Testis (tissue), 2 donors: ENCODE measurements around the gene GALNT9.

Source experiments
- CTCF ChIP-seq, 3 experiments: fragments of 450-650 bp in 2 of 3; fragments of 200-600 bp in 1 of 3; sonication (generic) in 1 of 3; IDR thresholded peaks; one replicate each; pipeline ENCODE4 v1.5.1; 2016 to 2019; ENCODE audit warnings: antibody characterized with exemption in 3 of 3, mild to moderate bottlenecking in 2 of 3, moderate library complexity in 1 of 3
- POLR2A ChIP-seq: fragments of 450-650 bp; IDR thresholded peaks from one replicate; pipeline ENCODE4 v1.6.1; 2017; ENCODE audit warnings: antibody characterized with exemption, mild to moderate bottlenecking, moderate library complexity

GRCh38 chr12:132190012-132190755 lies 139.2 kb downstream of the GALNT9 start:
- no peak for TF ChIP-seq CTCF (IDR thresholded peaks at IDR 0.05)
- no peak for TF ChIP-seq POLR2A
